GM15510 (cell line): ENCODE results near the gene RC3H2.
A peak's percentile ranks its signal among the peaks of the same experiment; 100 is the strongest.

Experiments used
- POLR2A ChIP-seq: IDR thresholded peaks from 3 replicates; pipeline ENCODE4 v1.6.1; 2011; ENCODE audit warnings: borderline replicate concordance; ENCODE audit not compliant: insufficient read length; ENCODE audit errors: extremely low read depth

Gene RC3H2

DNA sequence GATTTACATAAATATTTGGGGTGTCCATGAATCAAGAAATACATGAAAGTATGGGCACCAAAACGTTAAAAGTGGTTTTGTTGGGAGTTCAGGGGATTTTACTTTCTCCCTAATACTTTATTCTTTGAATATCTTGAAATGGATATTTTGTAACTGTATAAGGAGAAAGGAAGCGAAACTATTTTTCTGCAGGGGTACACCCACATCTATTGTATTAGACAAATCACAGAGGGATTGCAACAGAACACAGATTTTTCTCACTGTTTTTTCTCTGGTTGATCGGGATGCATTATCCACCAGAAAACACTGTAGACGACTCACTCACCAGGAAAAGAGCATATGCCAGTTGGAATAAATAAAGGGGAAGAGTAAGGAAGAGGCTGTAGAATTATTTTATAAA, 34.4 kb upstream of the RC3H2 start:
- no peak for TF ChIP-seq POLR2A

DNA sequence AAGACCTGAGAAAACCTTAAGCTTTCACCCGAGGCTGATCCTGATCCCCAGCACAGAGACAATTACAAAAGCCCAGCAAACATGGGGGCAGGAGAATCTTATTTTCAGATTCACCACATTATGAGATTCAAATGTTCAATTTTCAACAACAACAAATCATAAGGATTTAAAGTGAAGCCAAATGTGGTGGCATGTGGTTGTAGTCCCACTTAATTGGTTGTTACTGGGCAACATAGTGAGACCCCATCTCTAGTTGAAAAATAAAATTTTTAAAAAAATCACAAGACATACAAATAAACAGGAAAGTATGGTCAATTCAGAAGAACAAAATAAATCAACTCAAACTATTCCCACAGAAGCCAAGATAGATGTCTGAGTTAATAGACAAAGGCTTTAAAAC, 31.7 kb upstream of the RC3H2 start:
- no peak for TF ChIP-seq POLR2A

- TF ChIP-seq POLR2A: no peak
Observed at GRCh38 chr9:122936464-122936863, 31.3 kb upstream of the RC3H2 start.

GRCh38 chr9:122931226-122932121, 26.3 kb upstream of the RC3H2 start, which contains the start of gene ZBTB26:
ZBTB26 (minus strand) TSS chr9:122931512; CDS start chr9:122919934, 11,578 bp downstream.
- peak; percentile 80 for TF ChIP-seq POLR2A

DNA sequence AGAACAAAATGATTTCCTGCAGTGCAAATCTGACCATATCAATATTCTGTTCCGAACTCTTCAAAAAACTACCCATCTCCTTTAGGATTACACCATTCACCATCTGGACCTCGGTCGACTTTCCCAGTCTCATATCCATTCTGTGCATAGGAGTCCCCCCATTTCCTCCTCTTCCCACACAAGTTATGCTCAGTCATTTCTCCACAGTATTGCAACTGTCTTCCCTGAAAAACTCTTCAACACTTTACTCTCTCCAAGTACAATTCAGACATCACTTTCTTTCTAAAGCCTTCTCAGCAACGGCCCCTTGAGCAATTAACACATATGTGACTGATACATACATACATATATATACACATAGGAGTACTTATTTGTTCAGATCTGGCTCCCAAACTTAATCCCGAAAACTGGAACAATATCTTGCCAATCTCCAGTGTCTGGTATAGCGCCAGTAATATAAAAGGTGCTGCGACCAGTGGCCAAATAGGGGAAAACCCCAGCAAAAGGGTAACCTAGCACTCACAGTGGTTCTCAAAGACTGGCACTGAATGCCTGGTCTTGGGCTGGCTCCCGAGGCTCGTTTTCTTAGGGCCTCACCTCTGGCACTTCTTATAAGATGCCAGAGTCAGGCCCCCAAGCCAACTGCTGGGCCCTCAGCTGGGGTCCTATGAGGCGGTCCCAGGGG, 25.5 kb upstream of the RC3H2 start:
- TF ChIP-seq POLR2A: no peak

- TF ChIP-seq POLR2A: no peak
Observed at GRCh38 chr9:122929796-122930354, 24.7 kb upstream of the RC3H2 start.

GRCh38 chr9:122923947-122924346, 18.8 kb upstream of the RC3H2 start:
- no peak for TF ChIP-seq POLR2A

GRCh38 chr9:122922713-122923112, 17.6 kb upstream of the RC3H2 start:
- no peak for TF ChIP-seq POLR2A

GRCh38 chr9:122918310-122918709, 13.2 kb upstream of the RC3H2 start:
- no peak for TF ChIP-seq POLR2A

- TF ChIP-seq POLR2A: peak; percentile 75
Observed at GRCh38 chr9:122912964-122913673, 8.0 kb upstream of the RC3H2 start, which contains the start of gene ZBTB6. ZBTB6 (minus strand) TSS chr9:122913323; CDS start chr9:122912072, 1,251 bp downstream.

DNA sequence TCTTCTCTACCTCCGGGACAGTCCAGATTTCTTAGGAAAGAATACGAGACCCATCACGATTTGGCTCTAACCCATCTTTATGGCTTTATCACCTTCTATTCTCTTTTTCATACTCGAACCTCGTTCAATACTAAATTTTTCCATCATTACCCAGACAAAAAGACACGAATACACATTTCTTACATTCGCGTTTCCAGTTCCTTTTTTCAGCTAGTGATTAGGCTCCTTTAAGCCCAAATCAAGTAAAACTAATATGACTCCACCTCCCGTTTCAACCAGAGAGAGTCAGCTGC, 7.5 kb upstream of the RC3H2 start:
- no peak for TF ChIP-seq POLR2A

- no peak for TF ChIP-seq POLR2A
Observed at GRCh38 chr9:122904466-122904822, 715 bp downstream of the RC3H2 start.

DNA sequence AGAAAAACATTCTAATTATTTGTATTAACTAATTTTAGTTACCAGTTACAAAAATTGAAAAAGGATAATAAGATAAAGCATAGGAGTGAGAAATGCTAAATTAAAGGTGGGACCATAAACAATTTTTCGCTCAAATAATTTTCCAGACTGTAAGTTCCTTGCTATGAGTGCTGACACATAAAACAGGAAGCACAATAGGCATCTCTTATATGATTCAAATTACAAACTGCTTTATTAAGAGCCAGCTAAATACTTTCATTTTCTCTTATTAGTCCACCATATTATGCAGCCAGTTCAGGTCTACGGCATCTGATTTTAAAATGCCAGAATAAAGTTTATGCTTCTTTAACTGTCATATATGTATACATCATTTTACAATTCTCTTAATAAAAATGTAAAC, 4.4 kb downstream of the RC3H2 start:
- no peak for TF ChIP-seq POLR2A

GRCh38 chr9:122897969-122898368, 7.2 kb downstream of the RC3H2 start:
- TF ChIP-seq POLR2A: no peak

DNA sequence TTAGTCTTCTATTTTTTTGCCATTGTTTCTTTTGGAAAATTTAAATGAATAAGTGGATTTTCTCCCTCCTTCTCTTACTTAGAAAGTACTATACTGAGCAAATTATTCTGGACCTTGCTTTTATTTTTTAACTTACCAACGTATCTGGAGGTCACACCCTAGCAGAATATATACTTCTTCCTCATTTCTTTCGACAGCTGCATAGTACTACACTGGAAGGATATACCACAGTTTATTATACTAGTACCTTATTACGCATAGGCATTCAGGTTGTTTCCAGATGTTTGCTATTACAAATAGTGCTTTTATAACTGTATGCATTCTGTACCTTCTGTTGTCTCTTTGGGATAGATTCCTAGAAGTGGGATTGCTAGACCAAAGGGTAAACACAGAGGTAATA, 16.7 kb downstream of the RC3H2 start:
- no peak for TF ChIP-seq POLR2A
